Activated CD4-positive, alpha-beta T cell treated with anti-CD3 and anti-CD28 coated beads for 36 hours (primary cell): ENCODE data around the gene KRTAP10-3. TPM values are rescaled to one million over a fixed set of nuclear protein-coding genes. Genes with fewer than 3 reads are reported as not detected.

Experiments
- ATAC-seq: fragments of 200-7000 bp; cut with Tn5 transposase; one replicate; pipeline ENCODE4 v1.10.0; 2021; ENCODE audit warnings: mild to moderate bottlenecking, moderate library complexity
- CTCF ChIA-PET: fragments of 350-600 bp; sonication (Branson Sonifier 250); formaldehyde crosslinking; loops from one replicate; lab custom pipeline; 2021; ENCODE audit warnings: antibody characterized with exemption; lab: Charles Lee
- POLR2A ChIA-PET: fragments of 350-600 bp; sonication (Branson Sonifier 250); formaldehyde crosslinking; loops from one replicate; lab custom pipeline; 2021; ENCODE audit warnings: antibody characterized with exemption, inconsistent platforms; lab: Charles Lee
- DNase-seq: peaks from one replicate; pipeline ENCODE4 v3.0.0-alpha.2; 2020
- H3K27ac Mint-ChIP-seq: one replicate; pipeline ENCODE4 v1.8.0; 2021; ENCODE audit warnings: mixed read lengths
- H3K27me3 Mint-ChIP-seq: one replicate; pipeline ENCODE4 v1.8.0; 2021; ENCODE audit warnings: mixed read lengths
- H3K36me3 Mint-ChIP-seq: one replicate; pipeline ENCODE4 v1.8.0; 2021; ENCODE audit warnings: low read depth, mixed read lengths
- H3K4me1 Mint-ChIP-seq: one replicate; pipeline ENCODE4 v1.8.0; 2021; ENCODE audit warnings: mixed read lengths
- H3K4me3 Mint-ChIP-seq: one replicate; pipeline ENCODE4 v1.8.0; 2021; ENCODE audit warnings: mild to moderate bottlenecking, moderate library complexity, mixed read lengths
- H3K9me3 Mint-ChIP-seq: one replicate; pipeline ENCODE4 v1.8.0; 2021; ENCODE audit warnings: low read depth, mixed read lengths
- intact Hi-C, 2 experiments: fragments of 100-400 bp; cut with DNase I in 1 of 2; cut with micrococcal nuclease in 1 of 2; formaldehyde crosslinking; loops; one replicate each; pipeline versions ENCODE4 v1.14.2 to v1.15.1; 2022 to 2024; cut with DNase I, micrococcal nuclease
- total RNA-seq, 2 experiments: library from RNA; stranded (reverse); gene quantifications; one replicate each; pipeline ENCODE4 v1.2.3, GENCODE V29; 2021

Gene KRTAP10-3
- total RNA-seq, 2 experiments from 2014 or later: not detected

DNA sequence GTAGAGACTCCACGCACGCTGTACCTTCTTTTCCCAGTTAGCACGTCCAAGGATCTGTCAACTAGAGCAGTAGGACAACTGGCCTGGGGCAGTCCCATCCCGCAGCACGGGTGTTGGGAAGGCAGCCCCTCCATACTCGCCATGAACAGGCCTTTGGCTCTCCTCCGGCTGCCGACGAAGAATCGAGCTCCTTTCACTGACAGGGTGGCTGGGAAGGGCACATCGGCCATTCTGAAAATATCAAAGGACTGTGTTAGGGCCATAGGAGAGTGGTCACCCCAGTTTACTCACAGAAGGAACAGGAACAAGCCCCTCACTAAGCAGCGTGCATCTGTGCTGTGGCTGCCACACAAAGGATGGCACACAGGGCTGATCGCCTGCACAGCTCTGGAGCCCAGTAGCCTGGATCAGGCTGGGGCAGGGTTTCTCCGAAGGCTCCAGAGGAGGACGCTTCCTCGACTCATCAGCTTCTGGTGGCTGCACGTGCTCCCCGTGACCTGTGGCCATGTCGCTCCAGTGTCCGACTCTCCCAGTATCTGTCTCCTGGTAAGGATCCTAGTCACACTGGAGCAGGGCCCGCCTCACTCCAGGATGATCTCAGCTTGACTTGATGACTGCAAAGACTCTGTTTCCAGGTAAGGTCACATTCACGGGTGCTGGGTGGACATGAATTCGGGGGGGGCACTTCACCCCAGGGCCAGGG is 27.5 kb downstream of the KRTAP10-3 start:
- no peak for ATAC-seq
- H3K36me3 Mint-ChIP-seq: no peaks in the 10 kb centered on the region
- CTCF ChIA-PET: interaction anchor here (0.7 to 0.8 kb wide), 2 partner anchors 12 to 212 kb away, joined by 3 read pairs; no protein-coding TSS in a partner anchor
- no peaks in the 10 kb centered on the region for H3K9me3 Mint-ChIP-seq
- intact Hi-C loops: no loop called here
- no peaks in the 10 kb centered on the region for H3K4me1 Mint-ChIP-seq
- DNase-seq: no peak
- no peak overlapping the region for H3K4me3 Mint-ChIP-seq
- no peak overlapping the region for H3K27ac Mint-ChIP-seq
- POLR2A ChIA-PET: interaction anchor here (0.6 kb wide), 1 partner anchor 75 kb away, joined by 3 read pairs; no protein-coding TSS in a partner anchor
- H3K27me3 Mint-ChIP-seq: no peaks in the 10 kb centered on the region

DNA sequence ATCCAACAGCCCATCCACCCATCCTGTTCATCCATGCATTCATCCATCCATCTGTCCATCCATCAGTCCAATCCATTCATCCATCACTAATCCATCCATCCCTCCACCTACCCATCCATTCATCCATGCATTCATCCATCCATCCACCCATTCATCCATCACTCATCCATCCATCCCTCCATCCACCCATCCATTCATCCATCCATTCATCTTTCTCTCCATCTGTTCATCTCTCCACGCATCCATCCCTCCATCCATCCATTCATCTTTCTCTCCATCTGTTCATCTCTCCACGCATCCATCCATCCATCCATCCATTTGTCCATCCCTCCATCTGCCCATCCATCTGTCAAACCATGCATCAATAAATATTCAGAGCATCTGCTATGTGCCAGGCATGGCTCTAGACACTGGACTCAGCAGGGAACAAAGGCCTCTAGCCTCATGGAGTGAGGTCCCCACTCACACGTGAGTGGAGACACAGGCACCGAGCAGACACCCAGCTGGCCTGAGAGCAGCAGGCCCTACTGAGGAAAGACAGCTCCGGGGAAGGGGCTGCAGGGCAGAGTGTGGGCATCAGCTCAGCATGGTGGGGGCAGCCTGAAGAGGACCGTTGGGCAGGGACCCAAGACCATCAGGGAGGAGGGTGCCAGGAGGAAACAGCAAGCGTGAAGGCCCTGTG is 28.2 kb downstream of the KRTAP10-3 start:
- Mint-ChIP-seq H3K27me3 (no peaks in the 10 kb centered on the region), H3K4me3 (no peak overlapping the region), H3K27ac (no peak overlapping the region), H3K4me1 (no peaks in the 10 kb centered on the region), H3K9me3 (no peaks in the 10 kb centered on the region), H3K36me3 (no peaks in the 10 kb centered on the region)
- no peak for ATAC-seq
- CTCF ChIA-PET: interaction anchor here (0.7 kb wide), 1 partner anchor 12 kb away, joined by 3 read pairs; no protein-coding TSS in a partner anchor
- POLR2A ChIA-PET: no interaction called here
- intact Hi-C loops: no loop called here
- peak; percentile 2 for DNase-seq

DNA sequence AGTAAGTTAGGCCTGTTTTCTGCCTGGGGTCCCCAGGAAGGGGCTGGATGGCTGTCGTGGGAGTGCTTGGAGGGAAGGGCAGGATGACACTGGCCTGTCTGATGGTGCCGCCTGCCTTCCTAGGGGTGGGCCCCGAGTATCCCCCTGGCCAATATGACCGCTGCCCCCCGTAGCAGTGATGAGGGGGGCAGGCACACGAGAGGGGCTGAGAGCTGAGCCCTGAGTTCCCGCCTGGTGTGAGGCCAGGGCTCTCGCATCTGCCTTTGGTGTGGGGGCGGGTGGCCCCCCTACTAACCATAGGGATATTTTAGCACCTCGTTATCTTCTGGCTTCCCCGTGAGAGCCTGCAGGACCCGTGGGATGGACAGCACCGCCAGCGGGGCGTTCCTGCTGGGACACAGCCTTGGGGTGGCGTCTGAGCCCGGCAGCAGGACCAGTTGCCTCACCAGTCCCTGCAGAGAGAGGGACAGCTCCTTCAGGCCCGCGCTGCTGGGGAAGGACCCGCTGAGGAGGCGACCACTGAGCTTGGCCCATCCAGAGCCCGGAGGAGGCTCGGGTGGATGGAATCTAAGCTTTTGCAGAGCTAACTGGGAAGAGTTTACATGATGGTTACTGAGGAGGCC is 29.0 kb downstream of the KRTAP10-3 start:
- Mint-ChIP-seq H3K27ac (no peak overlapping the region), H3K36me3 (no peaks in the 10 kb centered on the region), H3K4me3 (no peak overlapping the region), H3K4me1 (no peaks in the 10 kb centered on the region), H3K9me3 (no peaks in the 10 kb centered on the region), H3K27me3 (no peaks in the 10 kb centered on the region)
- intact Hi-C loops: no loop called here
- POLR2A ChIA-PET: no interaction called here
- DNase-seq: no peak
- no peak for ATAC-seq
- CTCF ChIA-PET: no interaction called here

DNA sequence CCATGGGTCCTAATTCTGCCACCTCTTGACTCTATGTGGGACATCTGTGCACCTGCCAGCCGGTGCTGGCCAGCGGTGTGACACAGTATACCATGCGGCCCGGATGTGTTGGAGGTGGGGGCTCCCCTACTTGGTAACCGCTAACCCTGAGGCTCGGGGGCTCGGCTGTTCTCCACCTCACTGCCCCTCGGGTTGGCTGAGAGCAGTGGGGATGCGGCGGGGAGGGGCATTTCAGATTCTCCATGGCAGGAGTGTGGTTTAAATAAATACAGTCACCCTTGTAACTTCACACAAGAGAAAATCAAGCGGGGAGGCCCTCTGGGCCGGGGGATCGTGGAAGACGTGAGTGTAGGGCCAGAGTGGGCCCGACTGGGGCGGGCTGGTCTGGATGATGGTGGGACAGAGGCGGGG is 29.6 kb downstream of the KRTAP10-3 start:
- no peak overlapping the region for H3K27ac Mint-ChIP-seq
- ChIA-PET POLR2A (no interaction called here), CTCF (no interaction called here)
- no peaks in the 10 kb centered on the region for H3K9me3 Mint-ChIP-seq
- no peaks in the 10 kb centered on the region for H3K4me1 Mint-ChIP-seq
- no peaks in the 10 kb centered on the region for H3K27me3 Mint-ChIP-seq
- no peak overlapping the region for H3K4me3 Mint-ChIP-seq
- DNase-seq (peak; percentile 2), ATAC-seq (no peak)
- intact Hi-C loops: no loop called here
- H3K36me3 Mint-ChIP-seq: no peaks in the 10 kb centered on the region

DNA sequence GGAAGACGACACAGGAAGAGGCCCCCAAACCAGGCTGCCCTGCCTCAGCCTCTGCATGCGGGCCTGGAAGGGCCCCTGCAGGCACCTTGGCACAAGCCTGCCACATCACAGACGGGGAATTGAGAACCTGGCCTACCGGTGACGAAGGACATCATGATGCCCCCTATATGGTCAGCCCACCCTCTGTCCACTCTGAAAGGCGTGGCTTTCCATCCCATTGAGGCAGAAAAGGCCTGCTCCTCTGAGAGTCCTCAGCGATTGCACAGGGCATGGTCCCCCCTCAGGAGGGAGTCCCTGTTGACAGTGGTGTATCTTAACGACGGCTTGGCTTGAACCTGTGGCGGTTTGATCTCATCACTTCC is 30.0 kb downstream of the KRTAP10-3 start:
- Mint-ChIP-seq H3K36me3 (no peaks in the 10 kb centered on the region), H3K9me3 (no peaks in the 10 kb centered on the region), H3K4me3 (no peak overlapping the region), H3K4me1 (no peaks in the 10 kb centered on the region), H3K27me3 (no peaks in the 10 kb centered on the region), H3K27ac (no peak overlapping the region)
- POLR2A ChIA-PET: no interaction called here
- no peak for ATAC-seq
- no peak for DNase-seq
- CTCF ChIA-PET: no interaction called here
- intact Hi-C loops: no loop called here

DNA sequence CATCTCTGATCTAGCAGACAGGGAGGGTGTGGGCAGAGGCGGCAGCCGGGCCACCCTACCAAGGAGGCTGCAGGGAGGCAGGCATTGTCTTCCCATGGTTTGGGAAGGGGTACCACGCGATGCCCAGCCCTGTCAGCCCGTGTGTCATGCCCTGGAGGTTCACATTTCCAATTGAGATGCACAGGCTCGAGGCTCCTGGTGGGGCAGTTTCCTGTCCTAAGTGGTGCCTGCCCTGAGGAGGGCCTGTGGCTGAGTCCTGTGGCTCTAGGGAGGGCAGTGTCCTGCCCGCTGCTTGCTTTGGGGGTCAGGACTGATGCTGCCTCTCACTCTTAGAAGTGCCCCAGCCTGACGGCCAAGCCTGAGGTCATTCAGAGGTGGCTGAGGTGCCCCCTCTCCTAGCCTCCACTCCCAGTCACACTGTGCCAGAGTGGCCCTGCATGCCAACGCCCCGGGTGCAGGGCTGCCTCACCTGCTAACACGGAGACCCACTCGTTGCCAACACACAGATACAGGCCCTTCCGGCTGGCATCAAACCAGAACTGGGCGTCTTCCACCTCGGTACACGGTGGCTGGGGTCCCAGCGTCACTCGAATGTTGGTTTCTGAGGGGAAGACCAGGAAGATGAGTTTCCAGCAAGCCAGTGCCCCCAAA is 30.5 kb downstream of the KRTAP10-3 start:
- POLR2A ChIA-PET: no interaction called here
- H3K4me1 Mint-ChIP-seq: no peaks in the 10 kb centered on the region
- CTCF ChIA-PET: no interaction called here
- DNase-seq: peak; percentile 1
- no peaks in the 10 kb centered on the region for H3K9me3 Mint-ChIP-seq
- no peak for ATAC-seq
- no peaks in the 10 kb centered on the region for H3K27me3 Mint-ChIP-seq
- H3K36me3 Mint-ChIP-seq: no peaks in the 10 kb centered on the region
- intact Hi-C loops: no loop called here
- no peak overlapping the region for H3K27ac Mint-ChIP-seq
- H3K4me3 Mint-ChIP-seq: no peak overlapping the region

DNA sequence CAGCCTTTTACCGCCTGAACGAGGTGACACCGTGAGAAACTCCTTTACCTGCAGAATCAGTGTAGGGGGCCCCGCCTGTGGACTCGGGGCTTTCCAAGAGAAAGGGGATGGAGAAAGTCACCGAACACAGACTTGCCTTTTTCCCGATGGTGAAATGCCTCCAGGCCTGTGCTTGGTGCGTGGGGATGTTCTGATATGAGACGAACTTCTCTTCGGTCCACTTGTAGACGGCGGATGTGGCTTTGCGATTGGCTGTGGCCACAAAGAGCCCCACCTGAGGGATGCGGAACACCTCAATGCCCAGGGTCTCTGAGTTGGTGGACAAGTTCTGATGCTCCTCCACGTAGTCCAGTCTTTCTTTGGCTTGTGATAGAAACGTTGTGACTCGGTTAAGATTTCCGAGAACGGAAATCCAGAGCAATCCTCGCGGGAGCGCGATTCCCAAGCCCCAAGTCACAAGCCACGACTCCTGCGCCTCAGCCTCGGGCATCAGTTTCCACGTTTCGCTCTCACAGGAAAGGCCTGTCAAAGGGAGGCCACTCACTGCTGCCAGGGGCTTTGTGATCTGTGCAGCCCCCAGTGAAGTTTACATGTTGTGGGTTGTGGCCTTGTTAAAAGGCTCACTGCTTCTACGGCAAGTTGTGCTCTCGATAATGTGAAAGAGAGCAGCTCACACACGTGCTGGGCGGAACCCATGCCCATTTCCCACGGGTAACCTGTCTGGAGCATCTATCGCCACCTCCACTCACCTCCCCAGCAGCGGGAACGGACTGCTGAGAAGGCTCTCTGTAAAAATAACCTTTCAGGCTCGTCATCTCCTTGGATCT is 31.2 kb downstream of the KRTAP10-3 start:
- Mint-ChIP-seq H3K9me3 (no peaks in the 10 kb centered on the region), H3K4me1 (no peaks in the 10 kb centered on the region), H3K27me3 (no peaks in the 10 kb centered on the region), H3K27ac (no peak overlapping the region), H3K36me3 (no peaks in the 10 kb centered on the region), H3K4me3 (no peak overlapping the region)
- ATAC-seq: no peak
- peak; percentile 1 for DNase-seq
- CTCF ChIA-PET: no interaction called here
- POLR2A ChIA-PET: no interaction called here
- intact Hi-C loops: no loop called here

DNA sequence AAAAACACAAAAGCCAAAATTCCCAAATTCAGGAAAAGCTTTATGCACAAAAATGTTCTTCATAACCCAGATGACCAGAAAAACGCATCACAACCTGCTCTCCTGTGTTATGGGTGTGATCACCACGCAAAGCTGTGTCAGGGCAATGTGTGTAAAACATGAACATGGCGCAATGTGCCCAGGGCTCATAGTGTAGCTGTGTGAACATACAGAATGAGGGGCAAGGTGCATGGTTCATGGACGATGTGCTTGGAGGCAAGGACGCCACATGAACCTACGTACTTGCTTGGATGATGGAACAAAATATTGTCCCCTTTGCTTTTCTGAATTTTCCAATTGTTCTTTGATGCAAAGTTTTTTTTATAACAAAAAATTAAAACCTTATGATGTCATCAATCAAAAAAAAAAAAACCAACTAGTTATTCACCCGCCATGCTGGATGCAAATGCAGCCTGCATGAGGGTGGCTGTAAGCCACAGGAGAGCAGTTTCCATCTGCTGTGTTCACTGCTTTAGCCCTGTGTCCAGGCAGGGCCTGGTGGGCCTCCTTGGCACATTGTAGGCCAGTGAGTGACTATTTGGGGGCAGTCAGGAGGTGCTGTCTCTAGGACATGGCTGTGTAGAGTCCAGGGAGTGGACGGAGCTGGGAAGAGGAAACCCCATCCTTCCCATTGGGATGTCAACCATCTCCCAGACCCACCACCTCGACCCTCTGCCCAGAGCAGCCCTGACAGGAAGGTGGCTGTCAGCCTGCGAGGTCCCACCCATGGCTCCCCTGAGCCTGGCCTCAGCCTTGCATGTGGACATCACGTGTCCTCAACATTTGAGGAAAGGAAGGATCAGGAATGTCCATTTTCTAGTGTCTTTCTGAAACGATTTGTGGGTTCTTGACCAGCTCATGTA is 32.2 kb downstream of the KRTAP10-3 start:
- intact Hi-C loops: no loop called here
- ChIA-PET CTCF (no interaction called here), POLR2A (no interaction called here)
- Mint-ChIP-seq H3K4me3 (no peak overlapping the region), H3K27me3 (no peaks in the 10 kb centered on the region), H3K36me3 (no peaks in the 10 kb centered on the region), H3K9me3 (no peaks in the 10 kb centered on the region), H3K27ac (no peak overlapping the region), H3K4me1 (no peaks in the 10 kb centered on the region)
- ATAC-seq (no peak), DNase-seq (peak; percentile 2)

DNA sequence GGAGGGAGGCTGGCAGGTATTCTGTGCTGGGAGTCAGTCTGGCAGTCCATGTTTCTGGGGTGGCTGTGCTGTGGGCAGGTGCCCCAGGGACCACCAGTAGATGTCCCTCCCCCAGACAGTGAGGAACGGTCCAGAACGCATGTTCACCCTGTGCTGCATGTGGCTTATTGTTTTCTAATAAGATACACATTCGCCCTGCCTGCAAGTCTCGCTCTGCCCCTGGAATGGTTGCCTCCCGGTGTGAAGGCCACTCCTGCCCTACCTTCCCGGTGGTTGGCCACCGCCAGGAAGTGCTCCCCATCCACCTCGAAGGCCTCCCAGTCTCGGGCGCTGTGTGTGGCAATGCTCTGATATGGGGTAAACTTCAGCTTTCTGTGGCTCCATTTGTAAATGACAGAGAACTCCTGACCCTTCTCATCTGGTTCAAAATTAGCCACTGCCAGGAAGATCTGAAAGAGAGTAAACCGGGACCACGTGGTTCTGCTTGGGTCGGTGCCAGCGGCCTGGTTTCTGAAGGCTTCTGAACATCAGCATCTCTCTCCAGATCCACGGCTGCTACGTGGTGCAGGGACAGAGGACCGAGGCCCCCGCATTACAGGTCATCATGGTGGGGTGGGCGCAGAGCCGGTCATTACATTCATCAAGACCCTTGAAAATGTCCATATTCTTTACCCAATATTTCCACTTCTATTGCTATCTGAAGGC is 33.1 kb downstream of the KRTAP10-3 start:
- ATAC-seq (no peak), DNase-seq (peak; percentile 1)
- no peaks in the 10 kb centered on the region for H3K9me3 Mint-ChIP-seq
- no peak overlapping the region for H3K4me3 Mint-ChIP-seq
- intact Hi-C loops: no loop called here
- H3K4me1 Mint-ChIP-seq: no peaks in the 10 kb centered on the region
- CTCF ChIA-PET: no interaction called here
- H3K36me3 Mint-ChIP-seq: no peaks in the 10 kb centered on the region
- POLR2A ChIA-PET: no interaction called here
- H3K27ac Mint-ChIP-seq: no peak overlapping the region
- H3K27me3 Mint-ChIP-seq: no peaks in the 10 kb centered on the region
